ENCODE measurements around the gene TSEN15.

TSEN15 gene

DNA sequence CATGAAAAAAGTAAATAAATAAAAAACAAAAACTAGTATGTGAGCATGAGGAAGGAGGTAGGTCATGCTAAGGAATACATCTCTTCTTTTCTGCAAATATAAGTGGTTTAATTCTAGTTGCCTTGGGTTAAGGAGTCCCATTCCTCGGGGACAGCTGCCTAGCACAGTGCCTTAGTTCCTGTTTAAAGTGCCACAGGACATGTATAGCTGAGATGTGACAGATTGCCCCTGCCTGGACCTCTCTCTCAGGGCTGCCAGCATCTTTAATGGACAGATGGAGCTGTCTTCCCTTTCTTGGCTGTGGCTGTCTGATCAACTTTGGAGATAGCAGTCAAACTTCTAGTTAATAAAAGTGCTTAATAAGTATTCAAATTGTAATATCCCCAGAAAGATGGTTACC, 50.0 kb downstream of the TSEN15 start:
- no peak overlapping the region for H3K4me2 ChIP-seq (ENCODE audit: low read length)
- H3K4me3 ChIP-seq (ENCODE audit: low read length), result no peak overlapping the region
- H3K36me3 ChIP-seq (ENCODE audit: control insufficient read depth, low read length), result no peaks in the 10 kb centered on the region
- no peaks in the 10 kb centered on the region for H3K9me2 ChIP-seq (replicated peaks; ENCODE audit: control insufficient read depth, low read length)
- H4K20me1 ChIP-seq (ENCODE audit: control insufficient read depth, insufficient read depth, low read depth, low read length), result no peaks in the 10 kb centered on the region
- TF ChIP-seq, protein P1, sequence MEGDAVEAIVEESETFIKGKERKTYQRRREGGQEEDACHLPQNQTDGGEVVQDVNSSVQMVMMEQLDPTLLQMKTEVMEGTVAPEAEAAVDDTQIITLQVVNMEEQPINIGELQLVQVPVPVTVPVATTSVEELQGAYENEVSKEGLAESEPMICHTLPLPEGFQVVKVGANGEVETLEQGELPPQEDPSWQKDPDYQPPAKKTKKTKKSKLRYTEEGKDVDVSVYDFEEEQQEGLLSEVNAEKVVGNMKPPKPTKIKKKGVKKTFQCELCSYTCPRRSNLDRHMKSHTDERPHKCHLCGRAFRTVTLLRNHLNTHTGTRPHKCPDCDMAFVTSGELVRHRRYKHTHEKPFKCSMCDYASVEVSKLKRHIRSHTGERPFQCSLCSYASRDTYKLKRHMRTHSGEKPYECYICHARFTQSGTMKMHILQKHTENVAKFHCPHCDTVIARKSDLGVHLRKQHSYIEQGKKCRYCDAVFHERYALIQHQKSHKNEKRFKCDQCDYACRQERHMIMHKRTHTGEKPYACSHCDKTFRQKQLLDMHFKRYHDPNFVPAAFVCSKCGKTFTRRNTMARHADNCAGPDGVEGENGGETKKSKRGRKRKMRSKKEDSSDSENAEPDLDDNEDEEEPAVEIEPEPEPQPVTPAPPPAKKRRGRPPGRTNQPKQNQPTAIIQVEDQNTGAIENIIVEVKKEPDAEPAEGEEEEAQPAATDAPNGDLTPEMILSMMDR (IDR thresholded peaks at IDR 0.05; ENCODE audit: low read depth, low read length, poor library complexity, severe bottlenecking), result no peak
- TF ChIP-seq EZH2phosphoT487 (IDR thresholded peaks at IDR 0.05; ENCODE audit: borderline replicate concordance, low read length), result no peak
- H3K9me3 ChIP-seq (ENCODE audit: control insufficient read depth, insufficient read depth, low read length), result 0 out of 2 replicates have a peak, but pooled peaks cover 3% of the 10 kb centered on the region
- H3K4me1 ChIP-seq (ENCODE audit: control insufficient read depth, low read length), result no peaks in the 10 kb centered on the region
- no peaks in the 10 kb centered on the region for H3K79me2 ChIP-seq (ENCODE audit: control insufficient read depth, low read length)
- no peak overlapping the region for H3K27ac ChIP-seq (ENCODE audit: low read depth, low read length)
- H3K27me3 ChIP-seq (ENCODE audit: control insufficient read depth, low read length), result no peaks in the 10 kb centered on the region
- no peaks in the 10 kb centered on the region for H3F3A ChIP-seq (ENCODE audit: control insufficient read depth, insufficient read depth)

DNA sequence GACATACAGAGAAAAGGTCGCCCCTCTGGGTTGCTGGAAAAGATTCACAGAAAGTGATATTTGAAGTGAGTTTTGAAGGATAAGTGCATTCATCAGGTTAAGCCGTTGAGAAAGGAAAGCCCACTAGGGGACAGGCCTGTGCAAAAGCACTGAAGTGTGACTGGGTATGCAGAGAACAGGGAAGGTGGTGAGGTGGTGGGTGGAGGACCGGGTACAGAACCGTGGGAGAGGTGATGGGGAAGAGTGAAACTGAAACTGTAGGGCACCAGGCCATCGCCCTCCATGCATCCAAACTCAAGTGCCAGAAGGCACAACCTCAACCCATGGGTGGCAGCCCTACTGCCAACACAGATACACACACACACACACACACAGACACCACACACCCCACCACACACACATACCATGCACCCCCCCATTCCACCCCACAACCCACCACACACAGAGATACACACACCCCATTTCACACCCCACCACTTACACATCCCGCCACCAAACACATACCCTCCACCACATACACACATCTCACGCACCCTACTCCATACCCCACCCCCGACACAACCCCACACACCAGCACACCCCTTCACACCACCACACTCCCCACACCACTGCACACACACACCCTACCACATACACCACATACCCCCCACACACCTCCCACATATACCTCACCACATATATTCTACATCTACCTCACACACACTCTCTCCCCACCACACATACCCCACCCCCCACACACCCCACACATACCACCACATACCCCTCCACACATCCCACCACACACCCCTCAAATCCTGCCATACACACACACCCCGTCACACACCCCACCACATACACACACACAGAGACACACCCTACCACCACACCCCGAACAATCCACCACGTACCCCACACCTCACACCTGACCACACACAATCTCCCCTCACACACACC, 59.0 kb downstream of the TSEN15 start:
- no peaks in the 10 kb centered on the region for H3K9me2 ChIP-seq (replicated peaks; ENCODE audit: control insufficient read depth, low read length)
- H4K20me1 ChIP-seq (ENCODE audit: control insufficient read depth, insufficient read depth, low read depth, low read length), result no peaks in the 10 kb centered on the region
- no peak overlapping the region for H3K27ac ChIP-seq (ENCODE audit: low read depth, low read length)
- no peaks in the 10 kb centered on the region; the same call in 1 of the 2 replicates for H3K27me3 ChIP-seq (ENCODE audit: control insufficient read depth, low read length)
- H3K36me3 ChIP-seq (ENCODE audit: control insufficient read depth, low read length), result no peaks in the 10 kb centered on the region
- no peak for TF ChIP-seq EZH2phosphoT487 (IDR thresholded peaks at IDR 0.05; ENCODE audit: borderline replicate concordance, low read length)
- TF ChIP-seq, protein P1 (IDR thresholded peaks at IDR 0.05; ENCODE audit: low read depth, low read length, poor library complexity, severe bottlenecking), result no peak
- no peaks in the 10 kb centered on the region for H3F3A ChIP-seq (ENCODE audit: control insufficient read depth, insufficient read depth)
- no peak overlapping the region for H3K4me2 ChIP-seq (ENCODE audit: low read length)
- no peaks in the 10 kb centered on the region for H3K79me2 ChIP-seq (ENCODE audit: control insufficient read depth, low read length)
- 0 out of 2 replicates have a peak, but pooled peaks cover 3% of the 10 kb centered on the region for H3K9me3 ChIP-seq (ENCODE audit: control insufficient read depth, insufficient read depth, low read length)
- H3K4me1 ChIP-seq (ENCODE audit: control insufficient read depth, low read length), result no peaks in the 10 kb centered on the region
- H3K4me3 ChIP-seq (ENCODE audit: low read length), result no peak overlapping the region

DNA sequence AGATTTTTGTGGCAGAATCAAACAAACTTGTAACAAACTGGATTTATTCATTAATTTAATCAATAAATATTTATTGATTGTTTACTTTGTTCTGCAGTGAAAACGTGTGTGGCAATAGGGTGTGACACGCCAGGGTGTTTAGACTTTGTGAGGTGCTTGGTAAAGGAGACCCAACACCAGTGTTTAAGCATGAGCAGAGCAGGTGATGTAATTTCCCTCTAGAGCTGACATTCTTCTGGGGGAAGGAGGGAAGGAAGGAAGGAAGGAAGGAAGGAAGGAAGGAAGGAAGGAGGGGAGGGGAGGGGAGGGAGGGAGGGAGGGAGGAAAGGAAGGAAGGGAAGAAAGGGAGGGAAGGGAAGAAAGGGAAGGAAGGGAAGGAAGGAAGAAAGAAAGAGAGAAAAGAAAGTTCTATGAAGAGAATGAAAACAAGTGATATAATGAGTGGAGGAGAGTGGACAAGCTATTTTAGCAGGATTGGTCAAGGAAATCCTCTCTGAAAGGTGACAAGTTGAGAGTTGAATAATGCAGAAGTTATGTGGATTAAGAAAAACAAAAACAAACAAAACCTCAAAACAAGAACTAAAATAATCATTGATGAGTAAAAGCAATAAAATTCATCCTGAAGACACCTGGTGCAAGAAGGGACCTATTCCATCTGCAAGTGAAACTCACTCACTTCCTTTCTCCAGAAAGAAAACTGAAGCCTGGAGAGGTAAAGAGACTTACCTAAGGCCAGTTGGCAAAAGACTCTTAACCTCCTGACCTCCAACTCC, 60.8 kb downstream of the TSEN15 start:
- H3K4me2 ChIP-seq (ENCODE audit: low read length), result no peak overlapping the region
- no peaks in the 10 kb centered on the region for H3K4me1 ChIP-seq (ENCODE audit: control insufficient read depth, low read length)
- no peaks in the 10 kb centered on the region for H3K9me2 ChIP-seq (replicated peaks; ENCODE audit: control insufficient read depth, low read length)
- H3K27me3 ChIP-seq (ENCODE audit: control insufficient read depth, low read length), result no peaks in the 10 kb centered on the region
- no peaks in the 10 kb centered on the region for H3K36me3 ChIP-seq (ENCODE audit: control insufficient read depth, low read length)
- H3K4me3 ChIP-seq (ENCODE audit: low read length), result no peak overlapping the region
- no peak overlapping the region for H3K27ac ChIP-seq (ENCODE audit: low read depth, low read length)
- no peak for TF ChIP-seq EZH2phosphoT487 (IDR thresholded peaks at IDR 0.05; ENCODE audit: borderline replicate concordance, low read length)
- TF ChIP-seq, protein P1 (IDR thresholded peaks at IDR 0.05; ENCODE audit: low read depth, low read length, poor library complexity, severe bottlenecking), result no peak
- no peaks in the 10 kb centered on the region for H4K20me1 ChIP-seq (ENCODE audit: control insufficient read depth, insufficient read depth, low read depth, low read length)
- no peaks in the 10 kb centered on the region for H3F3A ChIP-seq (ENCODE audit: control insufficient read depth, insufficient read depth)
- no peaks in the 10 kb centered on the region for H3K79me2 ChIP-seq (ENCODE audit: control insufficient read depth, low read length)
- no peaks in the 10 kb centered on the region for H3K9me3 ChIP-seq (ENCODE audit: control insufficient read depth, insufficient read depth, low read length)
